Ammon's horn (tissue), 1 donor: ENCODE data around the gene MEIS1.

Source experiments
- DNase-seq: peaks from one replicate; pipeline ENCODE4 v3.0.0-alpha.2; 2016; ENCODE audit warnings: low spot score

Gene MEIS1

GRCh38 chr2:66536290-66536673 is 101.4 kb downstream of the MEIS1 start:
- DNase-seq: no peak

GRCh38 chr2:66536997-66537396 is 102.1 kb downstream of the MEIS1 start:
- DNase-seq: no peak

GRCh38 chr2:66538291-66538690 is 103.4 kb downstream of the MEIS1 start:
- no peak for DNase-seq

- DNase-seq: no peak
Measured at GRCh38 chr2:66539452-66539851, 104.5 kb downstream of the MEIS1 start.

GRCh38 chr2:66541646-66542045 is 106.7 kb downstream of the MEIS1 start:
- peak; percentile 89 for DNase-seq

- no peak for DNase-seq
Measured at GRCh38 chr2:66543257-66543767, 108.4 kb downstream of the MEIS1 start.

GRCh38 chr2:66544258-66544657 is 109.3 kb downstream of the MEIS1 start:
- DNase-seq: no peak

- no peak for DNase-seq
Measured at GRCh38 chr2:66545258-66545657, 110.3 kb downstream of the MEIS1 start.

GRCh38 chr2:66547118-66547517 is 112.2 kb downstream of the MEIS1 start:
- no peak for DNase-seq

GRCh38 chr2:66547887-66548286 is 113.0 kb downstream of the MEIS1 start:
- no peak for DNase-seq

- DNase-seq: no peak
Measured at GRCh38 chr2:66548422-66548821, 113.5 kb downstream of the MEIS1 start.

- DNase-seq: no peak
Measured at GRCh38 chr2:66550826-66551225, 115.9 kb downstream of the MEIS1 start.

GRCh38 chr2:66553370-66553769 is 118.4 kb downstream of the MEIS1 start:
- no peak for DNase-seq

- DNase-seq: no peak
Measured at GRCh38 chr2:66555091-66555490, 120.2 kb downstream of the MEIS1 start.

- peak; percentile 38 for DNase-seq
Measured at GRCh38 chr2:66555501-66556324, 120.8 kb downstream of the MEIS1 start.

GRCh38 chr2:66559672-66560071 is 124.7 kb downstream of the MEIS1 start:
- DNase-seq: no peak

GRCh38 chr2:66560683-66561082 is 125.8 kb downstream of the MEIS1 start:
- DNase-seq: no peak

GRCh38 chr2:66561645-66562303 is 126.8 kb downstream of the MEIS1 start:
- DNase-seq: no peak

- no peak for DNase-seq
Measured at GRCh38 chr2:66562304-66562685, 127.4 kb downstream of the MEIS1 start.

GRCh38 chr2:66563473-66563872 is 128.5 kb downstream of the MEIS1 start:
- no peak for DNase-seq

- DNase-seq: no peak
Measured at GRCh38 chr2:66565291-66565690, 130.4 kb downstream of the MEIS1 start.

- DNase-seq: no peak
Measured at GRCh38 chr2:66566726-66567399, 131.9 kb downstream of the MEIS1 start.

GRCh38 chr2:66567729-66568128 is 132.8 kb downstream of the MEIS1 start:
- DNase-seq: no peak
